ENCODE measurements around the gene TTC22. TPM values are rescaled to one million over a fixed set of nuclear protein-coding genes. Genes with fewer than 3 reads are reported as not detected.

Gene TTC22
- total RNA-seq, 1 experiment from 2014 or later = 1.8 TPM

DNA sequence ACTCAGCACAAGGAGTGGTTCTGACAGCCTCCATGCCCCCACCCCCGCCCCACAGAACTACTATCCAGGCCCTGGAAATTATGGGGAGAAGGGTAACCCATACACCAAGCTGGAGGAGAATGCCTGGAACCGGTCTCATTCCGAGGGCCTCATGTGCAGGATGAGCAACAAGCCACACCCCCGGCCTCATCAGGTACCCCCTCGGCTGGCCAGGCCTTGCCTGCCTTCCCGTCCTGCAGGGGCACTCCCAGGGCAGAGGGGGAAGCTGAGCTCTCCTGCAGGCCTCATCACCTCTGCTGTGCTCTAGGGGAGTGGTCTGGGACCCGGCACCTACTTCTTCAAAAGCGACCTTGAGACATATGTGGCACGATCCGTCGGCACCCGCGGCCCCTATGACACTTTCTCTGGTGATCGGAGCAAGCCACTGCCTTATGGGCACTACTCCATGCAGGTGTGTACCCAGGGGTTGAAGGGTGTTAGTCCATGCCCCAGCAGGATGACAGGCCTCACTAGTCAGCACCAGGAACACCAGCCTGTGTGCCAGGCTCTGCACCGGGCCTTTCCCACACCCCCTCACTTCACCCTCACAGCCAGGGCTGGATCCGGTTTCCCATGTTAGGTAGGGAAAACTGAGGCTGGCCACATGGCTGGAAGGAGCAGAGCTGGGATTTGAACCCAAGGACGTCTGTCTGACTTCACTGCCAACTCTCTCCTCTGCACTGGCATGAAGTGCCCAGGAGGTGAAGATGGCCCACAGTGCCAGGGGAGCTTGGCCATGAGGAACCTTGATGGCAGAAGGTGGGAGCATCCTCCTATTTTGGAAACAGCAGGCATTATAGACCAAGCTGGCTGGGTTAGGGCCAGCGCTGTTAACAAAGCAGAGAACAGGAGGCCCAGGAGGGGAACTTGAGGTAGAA, 10.9 kb upstream of the TTC22 start:
- Histone ChIP-seq H3K4me3 (replicated peaks in 1 of 2; ENCODE audit: low read depth in 1 of 2, low read length in 2 of 2) (no peak overlapping the region), H2AFZ (ENCODE audit: low read depth, low read length, poor library complexity, severe bottlenecking) (no peak overlapping the region), H3K36me3 (ENCODE audit: control insufficient read depth in 1 of 2, insufficient read depth in 2 of 2, low read length in 2 of 2) (no peaks in the 10 kb centered on the region), H3K79me2 (ENCODE audit: insufficient read depth, low read length) (no peaks in the 10 kb centered on the region), H3K27ac (ENCODE audit: low read depth, low read length) (no peak overlapping the region), H3K4me1 (ENCODE audit: control insufficient read depth in 1 of 2, insufficient read depth in 2 of 2, low read length in 2 of 2) (peaks cover 6 to 32% of the 10 kb centered on the region in 2 experiments), H3K4me2 (ENCODE audit: low read length) (no peak overlapping the region), H3K9me2 (ENCODE audit: insufficient read depth) (no peaks in the 10 kb centered on the region), H3K9me3 (ENCODE audit: control insufficient read depth in 1 of 2, insufficient read depth in 1 of 2, low read depth in 1 of 2, low read length in 2 of 2) (no peaks in the 10 kb centered on the region), H3K9ac (ENCODE audit: low read length) (no peak overlapping the region), H3K27me3 (ENCODE audit: insufficient read depth, low read length) (no peaks in the 10 kb centered on the region), H4K20me1 (ENCODE audit: insufficient read depth) (no peaks in the 10 kb centered on the region)
- ChIA-PET POLR2A (no interaction called here), RAD21 (ENCODE audit: low non-redundant PET in 1 of 2, low total read pairs in 2 of 2, uncharacterized antibody in 2 of 2, unreplicated experiment in 2 of 2) (no interaction called here), CTCF (interaction anchor here (0.5 kb wide), 1 partner anchor 126 kb away, joined by 3 read pairs; no protein-coding TSS in a partner anchor)
- intact Hi-C loops (cut with micrococcal nuclease) = loop anchor here (2.0 to 5.0 kb wide), 3 partner anchors 323 to 741 kb away; no protein-coding TSS in a partner anchor
- ATAC-seq = no peak
- no peak for DNase-seq (ENCODE audit: low read depth, low spot score)
- BruUV-seq (replicated peaks) = no TSS peak
- TF ChIP-seq, protein P1, sequence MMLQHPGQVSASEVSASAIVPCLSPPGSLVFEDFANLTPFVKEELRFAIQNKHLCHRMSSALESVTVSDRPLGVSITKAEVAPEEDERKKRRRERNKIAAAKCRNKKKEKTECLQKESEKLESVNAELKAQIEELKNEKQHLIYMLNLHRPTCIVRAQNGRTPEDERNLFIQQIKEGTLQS (IDR thresholded peaks at IDR 0.05) = no peak
- TF ChIP-seq TCF7L2 (IDR thresholded peaks at IDR 0.05; ENCODE audit: borderline replicate concordance, extremely low read depth, insufficient read depth, insufficient read length) = no peak
- TF ChIP-seq ZNF274 (IDR thresholded peaks at IDR 0.05; ENCODE audit: low read depth, low read length) = no peak
- TF ChIP-seq POLR2AphosphoS5 (IDR thresholded peaks at IDR 0.05; ENCODE audit: low read depth, low read length) = no peak
- TF ChIP-seq EGR1 (IDR thresholded peaks at IDR 0.05; ENCODE audit: low read depth) = no peak
- no peak for TF ChIP-seq CEBPB (IDR thresholded peaks at IDR 0.05; ENCODE audit: low read depth)
- no peak for TF ChIP-seq POLR2A (IDR thresholded peaks at IDR 0.05; ENCODE audit: borderline replicate concordance, extremely low read depth, insufficient read depth, insufficient read length)
- TF ChIP-seq, protein P2, sequence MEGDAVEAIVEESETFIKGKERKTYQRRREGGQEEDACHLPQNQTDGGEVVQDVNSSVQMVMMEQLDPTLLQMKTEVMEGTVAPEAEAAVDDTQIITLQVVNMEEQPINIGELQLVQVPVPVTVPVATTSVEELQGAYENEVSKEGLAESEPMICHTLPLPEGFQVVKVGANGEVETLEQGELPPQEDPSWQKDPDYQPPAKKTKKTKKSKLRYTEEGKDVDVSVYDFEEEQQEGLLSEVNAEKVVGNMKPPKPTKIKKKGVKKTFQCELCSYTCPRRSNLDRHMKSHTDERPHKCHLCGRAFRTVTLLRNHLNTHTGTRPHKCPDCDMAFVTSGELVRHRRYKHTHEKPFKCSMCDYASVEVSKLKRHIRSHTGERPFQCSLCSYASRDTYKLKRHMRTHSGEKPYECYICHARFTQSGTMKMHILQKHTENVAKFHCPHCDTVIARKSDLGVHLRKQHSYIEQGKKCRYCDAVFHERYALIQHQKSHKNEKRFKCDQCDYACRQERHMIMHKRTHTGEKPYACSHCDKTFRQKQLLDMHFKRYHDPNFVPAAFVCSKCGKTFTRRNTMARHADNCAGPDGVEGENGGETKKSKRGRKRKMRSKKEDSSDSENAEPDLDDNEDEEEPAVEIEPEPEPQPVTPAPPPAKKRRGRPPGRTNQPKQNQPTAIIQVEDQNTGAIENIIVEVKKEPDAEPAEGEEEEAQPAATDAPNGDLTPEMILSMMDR (IDR thresholded peaks at IDR 0.05 in 2 of 3, conservative IDR thresholded peaks at IDR 0.05 in 1 of 3; ENCODE audit: borderline replicate concordance in 1 of 3, insufficient read depth in 1 of 3, low read depth in 2 of 3, low read length in 2 of 3) = no peak
- TF ChIP-seq, protein P3, sequence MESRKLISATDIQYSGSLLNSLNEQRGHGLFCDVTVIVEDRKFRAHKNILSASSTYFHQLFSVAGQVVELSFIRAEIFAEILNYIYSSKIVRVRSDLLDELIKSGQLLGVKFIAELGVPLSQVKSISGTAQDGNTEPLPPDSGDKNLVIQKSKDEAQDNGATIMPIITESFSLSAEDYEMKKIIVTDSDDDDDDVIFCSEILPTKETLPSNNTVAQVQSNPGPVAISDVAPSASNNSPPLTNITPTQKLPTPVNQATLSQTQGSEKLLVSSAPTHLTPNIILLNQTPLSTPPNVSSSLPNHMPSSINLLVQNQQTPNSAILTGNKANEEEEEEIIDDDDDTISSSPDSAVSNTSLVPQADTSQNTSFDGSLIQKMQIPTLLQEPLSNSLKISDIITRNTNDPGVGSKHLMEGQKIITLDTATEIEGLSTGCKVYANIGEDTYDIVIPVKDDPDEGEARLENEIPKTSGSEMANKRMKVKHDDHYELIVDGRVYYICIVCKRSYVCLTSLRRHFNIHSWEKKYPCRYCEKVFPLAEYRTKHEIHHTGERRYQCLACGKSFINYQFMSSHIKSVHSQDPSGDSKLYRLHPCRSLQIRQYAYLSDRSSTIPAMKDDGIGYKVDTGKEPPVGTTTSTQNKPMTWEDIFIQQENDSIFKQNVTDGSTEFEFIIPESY (IDR thresholded peaks at IDR 0.05; ENCODE audit: extremely low read depth, insufficient replicate concordance, low read length) = no peak
- TF ChIP-seq EZH2 (IDR thresholded peaks at IDR 0.05) = no peak
